ENCODE data around the gene ASF1B.

The ASF1B gene

GRCh38 chr19:14135355-14135754, 1.0 kb downstream of the ASF1B start:
- DNase-seq: no peak

DNA sequence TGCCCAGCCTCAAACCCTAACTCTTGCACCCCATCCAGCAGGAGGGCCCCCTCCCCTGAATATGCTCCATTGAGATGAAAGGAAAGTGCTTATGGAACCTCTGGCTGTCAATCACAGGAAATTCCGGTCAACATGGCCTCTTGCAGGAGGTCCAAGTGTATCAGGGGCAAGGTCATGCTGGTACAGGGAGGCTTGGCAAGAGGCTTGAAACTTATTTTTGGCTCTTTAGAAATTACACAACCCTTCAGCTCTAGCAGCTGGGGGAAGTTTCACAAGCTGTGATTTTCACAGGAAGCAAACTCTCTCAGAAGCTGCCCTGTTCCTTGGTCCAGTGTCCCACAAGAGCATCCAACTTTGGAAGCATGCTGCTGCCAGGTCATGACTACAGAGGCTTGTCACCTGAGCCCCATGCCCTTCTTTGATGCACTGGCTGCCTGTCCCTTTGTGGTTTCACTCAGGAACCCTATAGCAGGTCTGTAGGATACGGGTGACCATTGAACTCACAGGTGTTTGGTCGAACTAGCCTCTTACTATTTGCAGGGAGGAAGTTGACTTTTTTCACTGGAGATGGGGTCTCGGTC, 8.4 kb downstream of the ASF1B start:
- DNase-seq: no peak

- no peak for DNase-seq
Measured at GRCh38 chr19:14127176-14127575, 9.2 kb downstream of the ASF1B start.

DNA sequence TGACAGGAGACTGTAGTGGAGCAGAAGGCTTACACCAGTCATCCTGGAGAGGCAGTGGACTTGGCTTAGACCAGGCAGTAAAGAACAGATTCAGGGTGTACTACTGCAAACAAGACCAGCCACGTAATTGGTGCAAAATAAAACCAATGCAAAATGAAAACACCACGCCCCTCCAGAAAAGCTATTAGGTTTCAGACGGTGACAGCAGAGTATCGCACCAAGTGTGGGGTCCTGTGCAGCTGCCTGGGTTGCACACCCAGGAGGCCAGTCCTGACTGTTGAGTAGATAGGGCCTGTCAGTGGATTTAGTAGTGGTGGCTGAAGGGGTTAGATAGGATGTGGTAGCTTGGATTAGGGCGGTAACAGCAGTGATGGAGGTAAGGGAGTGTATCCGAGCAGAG, 13.5 kb downstream of the ASF1B start:
- DNase-seq: no peak

DNA sequence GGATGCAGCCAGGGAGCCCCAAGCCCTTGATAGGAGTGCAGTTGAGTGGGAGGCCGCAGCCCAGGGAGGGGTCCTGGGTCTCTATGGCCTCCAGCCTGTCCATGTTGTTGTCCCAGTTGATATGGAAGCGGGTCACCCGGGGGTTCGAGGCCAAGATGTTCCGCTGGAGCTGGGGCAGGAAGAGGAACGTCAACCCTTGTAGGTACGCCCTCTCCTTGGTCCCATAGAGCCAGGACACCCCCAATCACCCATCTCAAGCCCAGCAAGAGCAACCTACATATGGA, 15.9 kb downstream of the ASF1B start:
- DNase-seq: no peak

- no peak for DNase-seq
Measured at GRCh38 chr19:14119644-14120496, 16.5 kb downstream of the ASF1B start.

- DNase-seq: no peak
Measured at GRCh38 chr19:14119146-14119545, 17.2 kb downstream of the ASF1B start.

DNA sequence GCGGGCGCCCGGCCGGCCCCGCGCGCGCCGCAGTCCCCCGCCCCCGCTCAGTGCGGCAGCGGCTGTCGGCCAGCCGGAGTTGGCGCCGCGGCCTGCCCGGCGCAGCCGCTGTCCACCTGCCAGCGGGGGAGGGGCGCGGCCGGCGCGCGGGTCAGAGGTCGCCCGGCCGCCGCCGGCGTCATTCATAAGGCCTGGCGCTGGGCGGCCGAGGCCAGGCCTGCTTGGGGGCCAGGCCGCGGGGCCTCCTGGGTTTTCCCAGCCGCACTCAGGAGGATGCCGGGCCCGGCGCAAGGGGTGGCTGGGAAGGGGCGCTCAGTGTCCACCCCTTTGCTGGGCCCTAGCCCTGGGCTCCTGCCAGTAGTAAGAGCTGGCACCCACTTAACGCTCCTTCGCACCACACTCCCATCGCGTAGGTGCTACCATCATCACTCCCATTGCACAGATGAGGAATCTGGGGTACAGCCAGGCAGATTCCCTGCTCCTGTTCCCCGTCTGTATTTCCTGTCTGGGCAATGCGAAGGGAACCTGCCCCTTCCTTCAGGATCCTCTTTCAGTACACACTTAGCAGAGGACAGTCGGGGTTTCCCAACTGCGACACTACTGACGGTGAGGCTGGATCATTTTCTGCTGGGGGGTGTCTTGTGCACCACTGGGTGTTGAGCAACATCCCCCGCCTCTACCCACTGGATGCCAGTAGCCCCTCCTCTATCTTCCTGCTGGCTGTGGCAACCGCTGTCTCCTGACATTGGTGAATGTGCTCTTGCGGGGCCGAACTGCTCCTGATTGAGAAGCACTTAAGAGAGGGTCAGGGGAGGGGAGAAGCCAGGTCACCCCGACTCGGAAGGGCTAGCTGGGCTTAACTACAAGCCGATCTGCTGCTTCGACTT, 18.0 kb downstream of the ASF1B start:
- DNase-seq: peak; percentile 55

GRCh38 chr19:14117668-14118164, 18.7 kb downstream of the ASF1B start, which contains the start of gene PRKACA:
TSS of gene PRKACA (minus strand) at chr19:14117762. CDS start at chr19:14117547, 215 bp downstream.
- DNase-seq: peak; percentile 100

GRCh38 chr19:14116918-14117578, 19.3 kb downstream of the ASF1B start:
- DNase-seq: no peak

DNA sequence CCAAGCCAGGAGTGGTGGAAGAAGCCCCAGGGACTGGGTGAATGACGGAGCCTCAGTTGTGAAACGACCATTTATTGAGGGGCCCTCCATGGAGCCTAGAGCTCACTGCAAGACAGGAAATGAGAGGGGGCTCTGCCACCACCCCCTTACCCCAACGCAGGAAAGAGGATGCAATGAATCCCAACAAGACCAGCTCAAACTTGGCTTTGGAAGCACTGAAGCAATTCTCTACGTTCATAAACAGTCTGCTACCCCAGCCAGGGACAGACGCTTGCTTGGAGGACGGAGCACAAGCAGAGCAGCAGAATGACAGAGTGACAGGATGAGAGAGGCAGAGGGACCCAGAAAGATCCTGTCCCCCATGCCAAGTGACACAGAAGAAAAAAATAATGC, 19.9 kb downstream of the ASF1B start:
- DNase-seq: no peak

- no peak for DNase-seq
Measured at GRCh38 chr19:14115756-14116155, 20.6 kb downstream of the ASF1B start.

DNA sequence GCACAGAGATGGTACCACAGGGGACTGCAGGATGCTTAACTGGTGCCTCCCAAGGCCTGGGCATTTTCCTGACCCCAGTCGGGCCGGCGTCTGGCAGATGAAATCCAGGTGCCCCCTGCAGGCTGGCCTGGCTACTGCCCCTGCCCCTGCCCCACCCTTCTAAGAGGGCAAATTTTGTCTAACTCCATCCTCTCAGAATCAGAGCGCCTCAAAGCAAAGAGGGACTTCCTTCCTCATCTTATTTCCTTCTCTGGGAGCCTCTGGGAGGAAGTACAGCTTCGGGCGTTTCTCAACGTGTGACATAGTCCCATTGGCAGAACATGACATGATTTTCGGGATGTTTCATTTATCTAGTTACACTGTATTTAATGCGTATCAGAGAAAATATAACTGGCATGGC, 21.5 kb downstream of the ASF1B start:
- peak; percentile 69 for DNase-seq

DNA sequence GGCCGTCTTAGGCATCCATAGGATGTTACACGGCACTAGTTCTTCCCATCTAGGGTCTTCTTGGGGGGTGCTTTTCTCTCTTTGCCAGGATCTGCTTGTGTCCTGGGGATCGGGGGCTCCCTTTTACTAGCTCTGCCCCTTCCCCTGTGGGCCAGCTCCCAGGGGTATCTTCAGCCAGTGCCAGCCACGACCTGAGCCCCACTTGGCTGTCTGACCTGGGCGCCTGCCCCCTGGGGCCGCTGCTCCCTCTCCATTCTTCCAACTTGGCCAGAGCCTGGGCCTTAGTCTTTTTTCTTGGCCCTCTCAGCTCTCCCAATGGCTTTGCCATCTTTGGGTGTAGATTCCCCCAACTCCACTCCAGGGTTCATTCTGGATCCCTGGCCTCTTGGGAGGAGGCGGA, 21.9 kb downstream of the ASF1B start:
- DNase-seq: no peak

GRCh38 chr19:14113762-14114414, 22.5 kb downstream of the ASF1B start:
- no peak for DNase-seq

GRCh38 chr19:14112809-14113385, 23.5 kb downstream of the ASF1B start:
- no peak for DNase-seq

DNA sequence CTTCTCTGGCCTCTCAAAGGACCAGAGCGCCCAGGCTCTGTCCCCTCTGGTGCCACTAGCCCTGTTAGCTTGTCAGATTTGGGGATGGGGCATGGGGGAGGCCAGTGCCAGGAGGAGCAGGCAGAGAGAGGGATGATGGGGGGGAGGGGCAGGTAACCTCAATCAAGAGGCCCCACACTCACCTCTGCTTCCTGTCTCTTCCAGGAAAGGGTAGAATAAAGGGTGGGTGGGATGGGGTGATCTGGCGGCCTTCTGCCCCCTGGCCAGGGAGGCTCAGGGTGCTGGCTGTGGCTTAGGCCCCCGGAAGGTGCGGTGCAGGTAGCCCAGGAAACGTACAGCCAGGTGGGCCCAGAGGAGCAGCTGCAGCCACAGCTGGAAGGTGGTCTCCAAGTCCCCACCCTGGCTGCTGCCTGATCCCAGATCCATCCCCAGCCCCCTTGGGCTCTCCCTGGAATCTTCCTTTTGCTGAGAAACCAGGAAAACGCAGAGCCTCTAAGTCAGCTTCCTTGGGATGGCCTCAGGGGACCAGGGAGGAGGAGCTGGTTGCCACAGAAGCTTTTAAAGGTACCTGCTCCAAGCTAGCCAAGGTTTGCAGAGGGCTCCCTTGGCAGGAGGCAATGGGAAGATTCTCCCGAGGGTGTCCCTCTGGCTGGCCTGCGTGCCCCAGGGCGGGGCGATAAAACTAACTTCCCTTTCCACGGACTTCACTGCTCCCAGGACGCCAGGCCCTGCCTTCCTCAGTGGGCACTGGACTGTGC, 24.2 kb downstream of the ASF1B start:
- no peak for DNase-seq

- DNase-seq: no peak
Measured at GRCh38 chr19:14111486-14111885, 24.9 kb downstream of the ASF1B start.

DNA sequence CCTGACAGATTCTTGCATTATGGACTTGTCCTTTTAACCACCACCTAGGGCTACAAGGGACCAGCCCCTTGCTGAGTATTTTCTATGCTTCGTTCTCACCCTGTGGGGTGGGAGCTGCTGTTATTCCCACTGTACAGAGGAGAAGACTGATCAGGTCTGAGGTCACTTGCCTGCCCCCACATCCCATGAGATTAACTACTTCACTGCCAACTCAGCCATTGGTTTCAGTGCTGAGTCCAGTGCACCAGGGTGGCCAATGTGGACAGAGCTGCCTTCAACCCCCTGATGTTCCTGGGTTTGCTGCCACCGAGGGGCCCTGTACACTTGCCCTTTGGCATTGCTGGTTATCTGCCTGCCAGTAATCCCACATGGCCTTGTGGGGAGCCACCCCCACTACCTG, 25.7 kb downstream of the ASF1B start:
- no peak for DNase-seq

GRCh38 chr19:14107581-14108461, 28.6 kb downstream of the ASF1B start:
- no peak for DNase-seq
